ENCODE data around the gene LIFR. TPM values are rescaled to one million over a fixed set of nuclear protein-coding genes. Genes with fewer than 3 reads are reported as not detected.

The LIFR gene
- polyA plus RNA-seq, 1 donor (not counting 4 experiments of a cell fraction or from before 2014, with no cell fraction given), result 1.1 TPM

GRCh38 chr5:38535845-38536244 lies 20.6 kb downstream of the LIFR start:
- Histone ChIP-seq H4K20me1 (ENCODE audit: control insufficient read depth, extremely low read depth, insufficient read depth, low read length) (no peaks in the 10 kb centered on the region), H3K4me1 (ENCODE audit: control insufficient read depth, extremely low read depth, insufficient read depth, low read length) (no peaks in the 10 kb centered on the region), H3K4me3 (ENCODE audit: control insufficient read depth in 2 of 3, extremely low read depth in 1 of 3, insufficient read depth in 2 of 3, low read depth in 1 of 3, low read length in 3 of 3) (no peak overlapping the region), H3K4me2 (ENCODE audit: control insufficient read depth, extremely low read depth, insufficient read depth, low read depth, low read length) (no peak overlapping the region), H2AFZ (ENCODE audit: control insufficient read depth, low read length) (no peak overlapping the region), H3K27ac (ENCODE audit: control insufficient read depth, insufficient read depth, low read length) (no peak overlapping the region), H3K27me3 (ENCODE audit: control insufficient read depth, extremely low read depth, insufficient read depth, low read length) (no peaks in the 10 kb centered on the region), H3K9me3 (ENCODE audit: control insufficient read depth, low read depth, low read length) (no peaks in the 10 kb centered on the region), H3K9me1 (ENCODE audit: control insufficient read depth, extremely low read depth, insufficient read depth, low read length) (no peaks in the 10 kb centered on the region), H3K9ac (ENCODE audit: control insufficient read depth, extremely low read depth, insufficient read depth, low read length) (no peak overlapping the region), H3K36me3 (ENCODE audit: control insufficient read depth in 2 of 2, extremely low read depth in 1 of 2, insufficient read depth in 2 of 2, low read length in 2 of 2) (no peaks in the 10 kb centered on the region), H3K79me2 (ENCODE audit: control insufficient read depth, insufficient read depth, low read length) (no peaks in the 10 kb centered on the region)
- DNase-seq (ENCODE audit: low read depth, low spot score), result no peak
- no peak for FAIRE-seq
- TF ChIP-seq, protein P1, sequence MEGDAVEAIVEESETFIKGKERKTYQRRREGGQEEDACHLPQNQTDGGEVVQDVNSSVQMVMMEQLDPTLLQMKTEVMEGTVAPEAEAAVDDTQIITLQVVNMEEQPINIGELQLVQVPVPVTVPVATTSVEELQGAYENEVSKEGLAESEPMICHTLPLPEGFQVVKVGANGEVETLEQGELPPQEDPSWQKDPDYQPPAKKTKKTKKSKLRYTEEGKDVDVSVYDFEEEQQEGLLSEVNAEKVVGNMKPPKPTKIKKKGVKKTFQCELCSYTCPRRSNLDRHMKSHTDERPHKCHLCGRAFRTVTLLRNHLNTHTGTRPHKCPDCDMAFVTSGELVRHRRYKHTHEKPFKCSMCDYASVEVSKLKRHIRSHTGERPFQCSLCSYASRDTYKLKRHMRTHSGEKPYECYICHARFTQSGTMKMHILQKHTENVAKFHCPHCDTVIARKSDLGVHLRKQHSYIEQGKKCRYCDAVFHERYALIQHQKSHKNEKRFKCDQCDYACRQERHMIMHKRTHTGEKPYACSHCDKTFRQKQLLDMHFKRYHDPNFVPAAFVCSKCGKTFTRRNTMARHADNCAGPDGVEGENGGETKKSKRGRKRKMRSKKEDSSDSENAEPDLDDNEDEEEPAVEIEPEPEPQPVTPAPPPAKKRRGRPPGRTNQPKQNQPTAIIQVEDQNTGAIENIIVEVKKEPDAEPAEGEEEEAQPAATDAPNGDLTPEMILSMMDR (optimal IDR thresholded peaks at IDR 0.05 in 1 of 3, IDR thresholded peaks at IDR 0.05 in 1 of 3, conservative IDR thresholded peaks at IDR 0.05 in 1 of 3; ENCODE audit: extremely low read depth in 1 of 3, insufficient read depth in 2 of 3, low read length in 3 of 3), result no peak
- TF ChIP-seq EZH2 (IDR thresholded peaks at IDR 0.05; ENCODE audit: low read length), result no peak
- dilution Hi-C loops (cut with MboI; ENCODE audit: extremely low pct_ligation_motif_present, low sequenced_read_pairs), result no loop called here

- H2AFZ ChIP-seq (ENCODE audit: control insufficient read depth, low read length), result no peak overlapping the region
- H3K4me2 ChIP-seq (ENCODE audit: control insufficient read depth, extremely low read depth, insufficient read depth, low read depth, low read length), result no peak overlapping the region
- no peaks in the 10 kb centered on the region for H3K9me3 ChIP-seq (ENCODE audit: control insufficient read depth, low read depth, low read length)
- no peak overlapping the region for H3K9ac ChIP-seq (ENCODE audit: control insufficient read depth, extremely low read depth, insufficient read depth, low read length)
- no peak for TF ChIP-seq EZH2 (IDR thresholded peaks at IDR 0.05; ENCODE audit: low read length)
- TF ChIP-seq, protein P1 (optimal IDR thresholded peaks at IDR 0.05 in 1 of 3, IDR thresholded peaks at IDR 0.05 in 1 of 3, conservative IDR thresholded peaks at IDR 0.05 in 1 of 3; ENCODE audit: extremely low read depth in 1 of 3, insufficient read depth in 2 of 3, low read length in 3 of 3), result no peak
- no peaks in the 10 kb centered on the region for H3K36me3 ChIP-seq (ENCODE audit: control insufficient read depth in 2 of 2, extremely low read depth in 1 of 2, insufficient read depth in 2 of 2, low read length in 2 of 2)
- H3K4me1 ChIP-seq (ENCODE audit: control insufficient read depth, extremely low read depth, insufficient read depth, low read length), result no peaks in the 10 kb centered on the region
- no peak overlapping the region for H3K4me3 ChIP-seq (ENCODE audit: control insufficient read depth in 2 of 3, extremely low read depth in 1 of 3, insufficient read depth in 2 of 3, low read depth in 1 of 3, low read length in 3 of 3)
- DNase-seq (ENCODE audit: low read depth, low spot score) (no peak), FAIRE-seq (no peak)
- H3K27me3 ChIP-seq (ENCODE audit: control insufficient read depth, extremely low read depth, insufficient read depth, low read length), result no peaks in the 10 kb centered on the region
- no peaks in the 10 kb centered on the region for H4K20me1 ChIP-seq (ENCODE audit: control insufficient read depth, extremely low read depth, insufficient read depth, low read length)
- no peaks in the 10 kb centered on the region for H3K79me2 ChIP-seq (ENCODE audit: control insufficient read depth, insufficient read depth, low read length)
- dilution Hi-C loops (cut with MboI; ENCODE audit: extremely low pct_ligation_motif_present, low sequenced_read_pairs), result no loop called here
- no peak overlapping the region for H3K27ac ChIP-seq (ENCODE audit: control insufficient read depth, insufficient read depth, low read length)
- no peaks in the 10 kb centered on the region for H3K9me1 ChIP-seq (ENCODE audit: control insufficient read depth, extremely low read depth, insufficient read depth, low read length)
Observed at GRCh38 chr5:38535248-38535750, 21.1 kb downstream of the LIFR start.
